GM12865 (cell line): Measurements from ENCODE around the gene VWA5A.

Source experiments
- DNase-seq: peaks from one replicate; pipeline ENCODE4 v3.0.0; 2010; ENCODE audit warnings: low read depth
- H3K4me3 ChIP-seq: 2 replicates; pipeline ENCODE4 v1.5.1; 2011; ENCODE audit warnings: mild to moderate bottlenecking, low read depth, low read length, control low read depth
- CTCF ChIP-seq: IDR thresholded peaks from 2 replicates; pipeline ENCODE4 v1.5.1; 2011; ENCODE audit warnings: low read length, control low read depth, low read depth, inconsistent platforms; ENCODE audit not compliant: insufficient read depth; ENCODE audit errors: missing control alignments

The VWA5A gene

GRCh38 chr11:124114942-124115781 is at the start of gene VWA5A:
VWA5A (plus strand) TSS chr11:124115450; CDS start chr11:124117512, 2,062 bp downstream.
- no peak for TF ChIP-seq CTCF
- DNase-seq: peak; percentile 84
- peak within 1 kb of the TSS; percentile 55 for H3K4me3 ChIP-seq

GRCh38 chr11:124068601-124069110 is 46.6 kb upstream of the VWA5A start:
- no peak overlapping the region for H3K4me3 ChIP-seq
- TF ChIP-seq CTCF: no peak
- no peak for DNase-seq

GRCh38 chr11:124069429-124070401 is 45.5 kb upstream of the VWA5A start:
- peak; percentile 71 for TF ChIP-seq CTCF
- H3K4me3 ChIP-seq: no peak overlapping the region
- peak; percentile 83 for DNase-seq

GRCh38 chr11:124070915-124071622 is 44.2 kb upstream of the VWA5A start:
- peak; percentile 86 for DNase-seq
- TF ChIP-seq CTCF: peak; percentile 64
- no peak overlapping the region for H3K4me3 ChIP-seq

- TF ChIP-seq CTCF: no peak
- no peak overlapping the region for H3K4me3 ChIP-seq
- no peak for DNase-seq
Measured at GRCh38 chr11:124071623-124071948, 43.7 kb upstream of the VWA5A start.

GRCh38 chr11:124072147-124072546 is 43.1 kb upstream of the VWA5A start:
- no peak for DNase-seq
- H3K4me3 ChIP-seq: no peak overlapping the region
- TF ChIP-seq CTCF: no peak
